CD4-positive, alpha-beta T cell (primary cell): ENCODE results near the gene MBNL1. TPM values are rescaled to one million over a fixed set of nuclear protein-coding genes. Genes with fewer than 3 reads are reported as not detected.

Experiments used
- ATAC-seq: fragments of 200-7000 bp; cut with Tn5 transposase; one replicate; pipeline ENCODE4 v1.10.0; 2022; ENCODE audit warnings: mild to moderate bottlenecking; ENCODE audit not compliant: poor library complexity
- CTCF ChIA-PET: fragments of 350-600 bp; sonication (Branson Sonifier 250); formaldehyde crosslinking; loops from one replicate; lab custom pipeline; 2021; ENCODE audit warnings: antibody characterized with exemption, inconsistent platforms; lab: Charles Lee
- POLR2A ChIA-PET: fragments of 350-600 bp; sonication (Branson Sonifier 250); formaldehyde crosslinking; loops from one replicate; lab custom pipeline; 2021; ENCODE audit warnings: antibody characterized with exemption, inconsistent platforms; lab: Charles Lee
- DNase-seq, 14 experiments: peaks; one replicate each; pipeline ENCODE4 v3.0.0-alpha.2; 2013 to 2020; ENCODE audit warnings: mixed read lengths in 2 of 14
- H3K27ac ChIP-seq, 2 donors: one replicate each; pipeline versions ENCODE4 v1.5.1 to v1.7.0; 2013; ENCODE audit warnings: low read length in 2 of 2, low read depth in 1 of 2, mild to moderate bottlenecking in 1 of 2
- H3K27me3 ChIP-seq, 2 experiments: 1 replicate in 1 of 2; 2 replicates in 1 of 2; pipeline versions ENCODE4 v1.6.1 to v1.7.0; 2013; ENCODE audit warnings: low read length in 2 of 2, control low read depth in 1 of 2, mild to moderate bottlenecking in 1 of 2, moderate library complexity in 1 of 2; ENCODE audit not compliant: insufficient read depth in 2 of 2, control insufficient read depth in 1 of 2
- H3K36me3 ChIP-seq: one replicate; pipeline ENCODE4 v1.6.1; 2013; ENCODE audit warnings: low read length, control low read depth; ENCODE audit not compliant: insufficient read depth
- H3K4me1 ChIP-seq: one replicate; pipeline ENCODE4 v1.6.1; 2013; ENCODE audit warnings: low read length, control low read depth; ENCODE audit not compliant: insufficient read depth
- H3K4me3 ChIP-seq: one replicate; pipeline ENCODE4 v1.5.1; 2013; ENCODE audit warnings: mild to moderate bottlenecking, low read length, moderate library complexity
- H3K9me3 ChIP-seq, 2 experiments: 1 replicate in 1 of 2; 2 replicates in 1 of 2; pipeline versions ENCODE4 v1.6.1 to v1.7.0; 2013; ENCODE audit warnings: low read length in 2 of 2, mild to moderate bottlenecking in 2 of 2, control low read depth in 1 of 2, moderate library complexity in 1 of 2; ENCODE audit not compliant: control insufficient read depth in 1 of 2, insufficient read depth in 1 of 2
- H3K27ac Mint-ChIP-seq: one replicate; pipeline ENCODE4 v1.8.0; 2020; ENCODE audit warnings: mixed read lengths
- H3K27me3 Mint-ChIP-seq: one replicate; pipeline ENCODE4 v1.8.0; 2021; ENCODE audit warnings: mixed read lengths
- H3K36me3 Mint-ChIP-seq: one replicate; pipeline ENCODE4 v1.8.0; 2021; ENCODE audit warnings: low read depth, mixed read lengths
- H3K4me1 Mint-ChIP-seq: one replicate; pipeline ENCODE4 v1.8.0; 2021; ENCODE audit warnings: low read depth, mixed read lengths
- H3K4me3 Mint-ChIP-seq: one replicate; pipeline ENCODE4 v1.8.0; 2020; ENCODE audit warnings: mild to moderate bottlenecking, mixed read lengths
- H3K9me3 Mint-ChIP-seq: one replicate; pipeline ENCODE4 v1.8.0; 2020; ENCODE audit warnings: mixed read lengths
- intact Hi-C, 2 experiments: fragments of 100-400 bp; cut with DNase I in 1 of 2; cut with micrococcal nuclease in 1 of 2; formaldehyde crosslinking; loops; one replicate each; pipeline versions ENCODE4 v1.15.1 to v1.9.0; 2023 to 2025; cut with DNase I, micrococcal nuclease
- total RNA-seq, 174 experiments: library from RNA in 2 of 174; stranded (reverse) in 2 of 174; gene quantifications; one replicate each; pipeline ENCODE4 v1.2.3 and lab custom pipeline; 2021 to 2026
- TF ChIP-seq, protein P1 (sequence below): fragments of 200-600 bp; IDR thresholded peaks from one replicate; pipeline ENCODE4 v1.8.0; 2022; ENCODE audit warnings: antibody characterized with exemption, mild to moderate bottlenecking

MBNL1 gene
- total RNA-seq, 2 experiments from 2014 or later, result 551 to 561 TPM

DNA sequence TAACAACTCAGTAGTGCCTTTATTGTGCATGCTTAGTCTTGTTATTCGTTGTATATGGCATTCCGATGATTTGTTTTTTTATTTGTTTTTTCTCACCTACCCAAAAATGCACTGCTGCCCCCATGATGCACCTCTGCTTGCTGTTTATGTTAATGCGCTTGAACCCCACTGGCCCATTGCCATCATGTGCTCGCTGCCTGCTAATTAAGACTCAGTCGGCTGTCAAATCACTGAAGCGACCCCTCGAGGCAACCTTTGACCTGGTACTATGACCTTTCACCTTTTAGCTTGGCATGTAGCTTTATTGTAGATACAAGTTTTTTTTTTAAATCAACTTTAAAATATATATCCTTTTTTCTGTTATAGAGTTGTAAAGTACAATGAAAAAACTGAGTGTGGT, 177.8 kb downstream of the MBNL1 start:
- H3K4me3 Mint-ChIP-seq, result no peak overlapping the region
- Histone ChIP-seq H3K27me3 (no peaks in the 10 kb centered on the region), H3K4me3 (no peak overlapping the region), H3K36me3 (peaks cover 71% of the 10 kb centered on the region), H3K27ac (peak overlapping the region in 1 of 2 donors; percentile 37), H3K4me1 (peaks cover 16% of the 10 kb centered on the region), H3K9me3 (no peaks in the 10 kb centered on the region)
- ATAC-seq, result no peak
- CTCF ChIA-PET, result no interaction called here
- no peaks in the 10 kb centered on the region for H3K27me3 Mint-ChIP-seq
- H3K27ac Mint-ChIP-seq, result peak overlapping the region; percentile 73
- no peaks in the 10 kb centered on the region for H3K9me3 Mint-ChIP-seq
- no peak for DNase-seq
- peaks cover 77% of the 10 kb centered on the region for H3K36me3 Mint-ChIP-seq
- peaks cover 76% of the 10 kb centered on the region for H3K4me1 Mint-ChIP-seq
- TF ChIP-seq, protein P1, sequence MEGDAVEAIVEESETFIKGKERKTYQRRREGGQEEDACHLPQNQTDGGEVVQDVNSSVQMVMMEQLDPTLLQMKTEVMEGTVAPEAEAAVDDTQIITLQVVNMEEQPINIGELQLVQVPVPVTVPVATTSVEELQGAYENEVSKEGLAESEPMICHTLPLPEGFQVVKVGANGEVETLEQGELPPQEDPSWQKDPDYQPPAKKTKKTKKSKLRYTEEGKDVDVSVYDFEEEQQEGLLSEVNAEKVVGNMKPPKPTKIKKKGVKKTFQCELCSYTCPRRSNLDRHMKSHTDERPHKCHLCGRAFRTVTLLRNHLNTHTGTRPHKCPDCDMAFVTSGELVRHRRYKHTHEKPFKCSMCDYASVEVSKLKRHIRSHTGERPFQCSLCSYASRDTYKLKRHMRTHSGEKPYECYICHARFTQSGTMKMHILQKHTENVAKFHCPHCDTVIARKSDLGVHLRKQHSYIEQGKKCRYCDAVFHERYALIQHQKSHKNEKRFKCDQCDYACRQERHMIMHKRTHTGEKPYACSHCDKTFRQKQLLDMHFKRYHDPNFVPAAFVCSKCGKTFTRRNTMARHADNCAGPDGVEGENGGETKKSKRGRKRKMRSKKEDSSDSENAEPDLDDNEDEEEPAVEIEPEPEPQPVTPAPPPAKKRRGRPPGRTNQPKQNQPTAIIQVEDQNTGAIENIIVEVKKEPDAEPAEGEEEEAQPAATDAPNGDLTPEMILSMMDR, result no peak
- POLR2A ChIA-PET, result interaction anchor here (0.6 to 1.4 kb wide), 3 partner anchors 25 to 441 kb away, joined by 3 to 4 read pairs (median 3); no protein-coding TSS in a partner anchor
- intact Hi-C loops, result no loop called here

DNA sequence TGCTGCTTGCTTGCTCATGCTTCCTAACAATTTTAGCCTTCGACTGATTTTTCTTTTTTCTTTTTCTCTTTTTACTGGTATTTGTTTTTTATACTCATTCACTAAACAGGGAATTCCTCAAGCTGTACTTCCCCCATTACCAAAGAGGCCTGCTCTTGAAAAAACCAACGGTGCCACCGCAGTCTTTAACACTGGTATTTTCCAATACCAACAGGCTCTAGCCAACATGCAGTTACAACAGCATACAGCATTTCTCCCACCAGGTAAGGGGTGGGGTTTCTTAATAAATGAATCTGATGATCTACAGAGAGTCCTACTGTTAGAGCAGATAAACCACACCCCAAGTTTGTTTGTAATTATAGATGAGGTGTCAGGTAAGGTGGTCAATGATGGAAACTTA, 178.8 kb downstream of the MBNL1 start:
- DNase-seq (peak in 2 of 14 experiments; percentile 61 to 72), ATAC-seq (peak; percentile 21)
- TF ChIP-seq, protein P1, result no peak
- peaks cover 81% of the 10 kb centered on the region for H3K36me3 ChIP-seq
- H3K4me3 ChIP-seq, result no peak overlapping the region
- no peaks in the 10 kb centered on the region for H3K27me3 Mint-ChIP-seq
- CTCF ChIA-PET, result interaction anchor here (0.6 to 2.6 kb wide), 4 partner anchors 228 to 533 kb away, joined by 3 to 7 read pairs (median 3); no protein-coding TSS in a partner anchor
- no peak overlapping the region for H3K4me3 Mint-ChIP-seq
- peaks cover 16% of the 10 kb centered on the region for H3K4me1 ChIP-seq
- intact Hi-C loops, result no loop called here
- POLR2A ChIA-PET, result interaction anchor here (0.5 to 2.0 kb wide), 3 partner anchors 19 to 284 kb away, joined by 3 to 7 read pairs (median 3); no protein-coding TSS in a partner anchor
- H3K27ac Mint-ChIP-seq, result peak overlapping the region; percentile 73
- H3K9me3 Mint-ChIP-seq, result no peaks in the 10 kb centered on the region
- H3K4me1 Mint-ChIP-seq, result peaks cover 77% of the 10 kb centered on the region
- H3K36me3 Mint-ChIP-seq, result peaks cover 87% of the 10 kb centered on the region
- no peak overlapping the region for H3K27ac ChIP-seq
- no peaks in the 10 kb centered on the region for H3K9me3 ChIP-seq
- no peaks in the 10 kb centered on the region for H3K27me3 ChIP-seq

DNA sequence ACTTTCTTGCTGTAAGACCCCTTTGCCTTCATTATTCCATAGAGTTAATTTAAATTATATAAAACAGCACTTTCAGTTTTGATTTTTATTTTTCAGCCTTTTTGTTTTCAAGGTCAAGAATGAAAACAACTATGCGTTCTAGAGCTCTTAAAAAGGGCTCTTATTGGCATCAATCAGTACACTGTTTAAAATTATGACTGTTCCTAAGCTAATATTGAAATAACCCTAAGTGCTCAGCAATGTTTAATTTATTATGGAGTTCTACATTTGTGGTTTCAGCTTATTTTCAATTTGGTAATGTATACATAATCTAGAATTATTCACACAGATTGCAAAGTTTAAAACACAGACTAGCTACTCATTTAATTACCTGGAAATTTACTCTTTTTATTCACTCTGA, 179.4 kb downstream of the MBNL1 start:
- ATAC-seq (no peak), DNase-seq (no peak)
- Mint-ChIP-seq H3K27me3 (no peaks in the 10 kb centered on the region), H3K36me3 (peaks cover 89% of the 10 kb centered on the region), H3K27ac (peak overlapping the region; percentile 73), H3K4me3 (no peak overlapping the region), H3K4me1 (peaks cover 75% of the 10 kb centered on the region), H3K9me3 (no peaks in the 10 kb centered on the region)
- Histone ChIP-seq H3K4me1 (peaks cover 17% of the 10 kb centered on the region), H3K36me3 (peaks cover 86% of the 10 kb centered on the region), H3K4me3 (no peak overlapping the region), H3K9me3 (no peaks in the 10 kb centered on the region), H3K27me3 (no peaks in the 10 kb centered on the region), H3K27ac (no peak overlapping the region)
- intact Hi-C loops, result no loop called here
- ChIA-PET CTCF (interaction anchor here (1.2 to 2.6 kb wide), 2 partner anchors 229 to 264 kb away, joined by 3 to 7 read pairs; no protein-coding TSS in a partner anchor), POLR2A (interaction anchor here (0.5 to 2.0 kb wide), 3 partner anchors 18 to 443 kb away, joined by 3 to 7 read pairs (median 4); no protein-coding TSS in a partner anchor)
- TF ChIP-seq, protein P1, result no peak
